ENCODE data around the gene HJV.

Gene HJV

GRCh38 chr1:146021050-146021445 is 487 bp downstream of the HJV start:
- DNase-seq (ENCODE audit: low spot score): no peak

DNA sequence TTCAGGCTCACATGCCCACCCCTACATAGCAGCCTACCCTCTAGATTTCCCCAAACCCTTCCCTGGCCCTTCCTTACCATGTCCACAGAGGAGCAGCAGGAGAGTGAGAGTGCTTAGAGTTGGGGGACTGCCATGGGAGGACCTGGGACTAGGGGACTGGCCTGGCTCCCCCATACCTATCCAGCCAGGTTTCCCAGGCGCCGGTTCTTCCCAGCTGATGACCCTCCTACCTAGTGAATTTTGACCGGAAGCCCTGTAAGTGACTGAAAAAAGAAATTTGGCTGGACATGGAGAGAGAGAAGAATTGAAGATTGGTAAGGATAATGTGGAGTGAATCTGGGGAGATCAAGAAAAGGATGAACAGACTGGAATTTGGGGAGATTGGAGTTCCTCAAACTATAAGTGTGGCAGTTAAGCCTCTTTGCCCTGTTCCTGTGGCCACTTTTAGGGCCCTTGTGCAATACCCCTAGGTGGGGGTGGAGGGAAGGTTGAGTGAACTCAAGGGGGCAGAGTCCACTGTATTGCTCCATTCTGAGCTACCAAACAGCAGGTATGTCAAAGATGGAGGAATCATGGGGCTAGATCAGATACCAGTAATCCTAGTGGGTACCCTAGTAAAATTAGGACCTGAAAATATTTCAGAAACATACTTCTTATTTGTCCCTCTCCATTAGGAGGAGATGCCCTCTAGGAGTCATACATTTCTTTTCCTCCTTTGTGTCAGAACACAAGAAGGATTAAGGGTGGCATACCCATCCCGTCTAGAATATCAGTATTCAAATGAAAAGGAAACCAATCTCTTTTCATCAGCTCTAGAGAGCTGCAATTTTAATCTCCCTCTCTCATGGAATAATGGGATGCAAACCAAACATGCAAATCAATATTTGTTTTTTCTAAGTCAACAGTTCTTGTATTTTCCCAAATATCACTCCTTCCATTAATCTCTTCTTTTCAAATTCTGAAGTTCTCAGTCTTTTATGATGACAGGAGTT is 1.2 kb downstream of the HJV start:
- DNase-seq (ENCODE audit: low spot score): no peak

- no peak for DNase-seq (ENCODE audit: low spot score)
Observed at GRCh38 chr1:146019231-146020057, 2.1 kb downstream of the HJV start.

DNA sequence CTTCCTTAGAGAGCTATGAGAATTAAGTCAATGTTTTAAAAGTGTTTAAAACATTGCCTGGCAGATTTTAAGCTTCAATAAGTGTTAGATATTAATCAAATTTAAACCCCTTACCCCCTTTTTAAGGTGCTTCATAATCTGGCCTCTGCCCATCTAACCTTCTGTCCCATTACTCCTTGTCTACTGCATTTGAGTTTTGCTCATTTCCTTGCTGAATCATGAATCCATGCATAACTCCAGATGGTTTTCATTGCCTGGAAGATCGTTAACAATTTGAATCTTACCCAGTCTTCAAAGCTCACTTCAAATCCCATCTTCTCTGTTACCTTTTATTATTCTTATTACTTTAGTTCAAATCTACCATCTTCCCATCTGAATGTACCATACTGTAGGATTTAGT is 4.6 kb downstream of the HJV start:
- peak; percentile 45 for DNase-seq (ENCODE audit: low spot score)

DNA sequence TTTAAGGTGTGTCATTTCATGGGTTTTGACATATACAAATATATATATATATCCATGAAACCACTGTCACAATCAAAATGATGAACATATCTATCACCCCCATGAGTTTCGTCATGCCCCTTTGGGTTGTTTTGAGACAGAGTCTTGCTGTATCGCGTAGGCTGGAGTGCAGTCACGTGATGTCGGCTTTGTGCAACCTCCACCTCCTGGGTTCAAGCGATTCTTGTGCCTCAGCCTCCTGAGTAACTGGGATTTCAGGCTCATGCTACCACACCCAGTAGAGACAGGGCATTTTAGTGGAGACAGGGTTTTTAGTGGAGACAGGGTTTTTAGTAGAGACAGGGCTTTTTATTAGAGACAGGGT is 8.0 kb downstream of the HJV start:
- no peak for DNase-seq (ENCODE audit: low spot score)

DNA sequence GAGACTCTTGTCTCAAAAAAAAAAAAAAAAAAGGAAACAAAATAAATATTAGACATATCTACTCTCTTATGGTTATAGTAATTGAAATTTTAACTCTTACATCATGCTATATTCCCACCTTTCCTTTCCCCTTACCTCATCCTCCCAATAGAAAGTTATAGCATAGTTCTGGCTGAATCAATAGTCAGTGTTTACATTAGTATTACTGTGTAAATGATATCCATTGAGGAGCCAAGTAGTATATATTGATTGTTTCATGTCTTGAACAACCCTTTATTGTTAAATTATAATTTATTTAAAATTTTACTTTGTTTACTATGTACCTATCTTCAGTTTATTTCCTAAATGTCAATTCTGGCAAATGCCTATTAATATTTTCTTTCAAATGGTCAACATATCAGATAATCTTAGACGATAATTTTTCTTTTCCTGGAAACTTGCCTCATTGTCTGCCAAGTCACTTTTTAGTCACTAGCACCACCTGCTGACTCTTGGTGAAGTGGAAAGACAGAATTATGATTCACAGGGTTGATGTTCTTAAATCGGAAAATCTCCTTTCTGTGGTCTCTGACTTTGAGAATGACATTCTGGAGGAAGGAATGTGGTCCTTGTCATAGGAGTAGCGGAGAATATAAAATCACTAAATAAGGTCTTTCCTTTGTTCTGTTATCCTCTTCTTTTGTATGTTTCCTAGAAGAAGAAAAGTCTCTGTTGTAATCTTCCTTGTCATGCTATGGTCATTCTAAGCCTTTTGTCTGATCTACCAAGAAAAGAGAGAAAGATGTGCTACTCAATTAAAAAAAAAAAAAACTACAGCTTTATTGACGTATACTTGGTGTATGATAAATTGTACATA is 8.6 kb downstream of the HJV start:
- peak; percentile 76 for DNase-seq (ENCODE audit: low spot score)

GRCh38 chr1:146010126-146010738 is 11.3 kb downstream of the HJV start:
- DNase-seq (ENCODE audit: low spot score): no peak

- no peak for DNase-seq (ENCODE audit: low spot score)
Observed at GRCh38 chr1:146007489-146008133, 13.9 kb downstream of the HJV start.

DNA sequence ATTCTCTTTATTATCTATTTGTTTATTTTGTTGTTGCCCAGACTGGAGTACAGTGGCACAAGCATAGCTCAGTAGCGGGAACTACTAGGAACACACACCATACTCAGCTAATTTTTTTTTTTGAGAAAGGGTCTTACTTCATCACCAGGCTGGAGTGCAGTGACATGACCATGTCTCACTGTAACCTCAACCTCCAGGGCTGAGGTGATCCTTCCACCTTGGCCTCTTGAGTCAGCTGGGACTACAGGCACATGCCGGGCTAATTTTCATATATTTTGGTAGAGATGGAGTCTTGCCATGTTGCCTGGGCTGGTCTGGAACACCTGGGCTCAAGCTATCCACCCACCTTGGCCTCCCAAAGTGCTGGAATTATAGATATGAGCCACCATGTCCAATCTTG is 19.8 kb downstream of the HJV start:
- DNase-seq (ENCODE audit: low spot score): no peak

DNA sequence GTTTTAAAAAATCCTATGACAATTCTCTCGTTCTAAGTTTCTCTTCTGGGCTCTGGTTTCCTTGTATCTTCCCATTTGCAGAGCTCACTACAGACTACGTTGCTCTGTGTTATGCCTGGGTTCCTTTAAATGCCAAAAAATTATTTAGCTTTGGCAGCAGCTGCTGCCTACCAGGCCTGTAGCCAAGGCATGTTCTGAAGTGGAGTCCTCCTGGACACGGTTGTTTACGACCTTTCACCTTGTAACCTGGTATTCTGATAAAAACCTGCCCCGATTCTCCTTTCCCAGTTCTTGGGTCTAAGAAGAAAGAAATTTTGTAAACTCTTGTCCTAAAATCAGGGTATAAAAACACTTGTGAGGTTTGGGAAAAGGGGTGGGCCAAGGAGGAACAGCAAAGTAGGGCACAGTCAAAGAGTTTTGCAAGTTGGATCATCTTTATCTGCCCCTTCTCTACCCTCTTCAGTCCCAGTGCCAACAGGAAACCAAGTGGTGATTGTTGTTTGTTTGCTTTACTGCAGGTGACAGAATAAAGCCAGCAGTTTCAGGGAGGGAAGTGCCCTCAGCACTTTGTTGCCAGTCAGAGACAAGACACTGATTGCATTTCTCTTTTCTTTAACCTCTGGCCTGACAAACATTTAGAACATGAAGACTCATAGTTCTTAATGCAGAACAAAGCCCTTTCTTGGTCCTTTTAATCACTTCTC is 22.1 kb downstream of the HJV start:
- DNase-seq (ENCODE audit: low spot score): no peak

DNA sequence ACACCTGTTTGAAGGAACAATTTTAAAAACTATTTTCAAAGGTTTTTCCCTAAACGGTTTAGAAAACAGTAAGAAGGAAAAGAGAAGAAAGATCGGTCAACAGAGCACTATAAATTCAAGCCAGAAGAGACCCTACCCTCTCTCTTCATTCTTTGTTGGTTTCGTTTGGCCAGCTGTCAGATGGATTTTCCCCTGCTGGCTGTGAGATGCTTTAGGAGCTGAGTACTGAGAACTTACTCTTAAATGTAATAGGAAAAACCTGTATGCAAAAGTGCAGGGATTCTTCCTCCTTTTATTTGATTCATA is 23.9 kb downstream of the HJV start:
- DNase-seq (ENCODE audit: low spot score): no peak

- no peak for DNase-seq (ENCODE audit: low spot score)
Observed at GRCh38 chr1:145997016-145997717, 24.4 kb downstream of the HJV start.

- DNase-seq (ENCODE audit: low spot score): peak; percentile 99
Observed at GRCh38 chr1:145996433-145997015, 25.0 kb downstream of the HJV start, which contains the start of gene TXNIP. TXNIP (minus strand) TSS chr1:145996579; CDS start chr1:145996266, 313 bp downstream.

GRCh38 chr1:145995964-145996432 is 25.5 kb downstream of the HJV start:
- no peak for DNase-seq (ENCODE audit: low spot score)

- DNase-seq (ENCODE audit: low spot score): no peak
Observed at GRCh38 chr1:145995148-145995881, 26.2 kb downstream of the HJV start.

DNA sequence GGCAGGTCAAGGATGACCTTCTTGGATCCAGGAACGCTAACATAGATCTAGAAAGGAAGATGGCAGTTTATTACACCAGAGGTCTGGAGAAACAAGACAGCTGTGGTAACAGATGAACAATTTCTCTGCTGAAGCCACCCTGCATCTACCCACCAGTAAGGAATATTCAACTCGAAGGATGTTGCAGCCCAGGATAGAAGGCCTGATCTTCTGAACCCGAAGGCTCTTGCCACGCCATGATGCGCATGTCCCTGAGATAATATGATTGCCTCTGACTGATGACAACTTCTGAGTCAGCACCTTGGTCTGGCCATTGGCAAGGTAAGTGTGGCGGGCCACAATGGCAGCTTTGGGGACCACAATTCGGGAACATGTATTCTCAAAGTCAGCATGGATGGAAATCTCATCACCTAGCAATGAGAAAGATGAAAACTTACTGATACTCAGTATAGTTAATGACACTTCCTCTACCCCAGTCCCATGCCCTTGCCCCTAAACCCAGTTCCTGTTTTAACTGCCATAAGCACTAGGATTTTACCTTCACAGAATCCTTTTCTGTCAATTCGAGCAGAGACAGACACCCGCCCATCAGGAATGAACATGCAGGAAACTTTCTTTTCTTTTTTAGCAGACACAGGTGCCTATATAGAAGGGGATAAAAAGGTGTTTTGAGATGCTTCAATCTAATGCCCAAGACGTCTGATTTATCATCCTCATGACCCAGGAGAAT is 27.0 kb downstream of the HJV start:
- DNase-seq (ENCODE audit: low spot score): no peak

DNA sequence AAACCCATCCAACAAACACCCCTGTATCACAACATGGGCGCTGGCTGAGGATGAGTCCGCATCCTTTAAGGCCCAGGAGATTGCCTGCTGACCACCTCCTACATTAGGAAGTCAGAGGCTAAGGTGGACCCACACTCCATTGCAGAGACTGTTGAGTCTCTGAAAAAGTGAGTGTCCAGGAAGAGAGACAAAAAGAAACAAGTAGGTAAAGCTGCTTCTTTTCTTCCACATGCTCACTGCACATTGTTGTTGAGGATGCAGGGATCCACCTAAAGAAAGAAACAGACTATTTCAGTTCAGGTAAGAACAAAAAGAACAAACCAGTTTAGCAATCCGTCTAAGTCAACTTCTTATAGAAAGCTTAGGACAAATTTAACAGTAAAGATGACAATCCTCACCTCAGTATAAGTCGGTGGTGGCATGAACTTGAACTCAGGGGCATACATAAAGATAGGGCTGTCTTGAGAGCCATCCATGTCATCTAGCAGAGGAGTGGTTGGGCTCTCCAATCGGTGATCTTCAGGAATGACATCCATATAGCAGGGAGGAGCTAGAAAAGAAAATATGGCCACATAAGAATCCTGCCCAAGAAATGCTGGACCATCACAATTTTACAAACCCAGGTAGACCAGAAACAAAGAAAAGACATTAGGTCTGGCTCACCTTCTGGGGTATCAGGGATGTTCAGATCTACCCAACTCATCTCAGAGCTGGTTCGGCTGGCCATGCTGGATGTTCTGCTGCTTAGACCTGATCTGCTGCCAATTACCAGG is 27.7 kb downstream of the HJV start:
- DNase-seq (ENCODE audit: low spot score): no peak

Measured in GM03348 (cell line).